ENCODE data around the gene TSPAN10.

TSPAN10 gene

DNA sequence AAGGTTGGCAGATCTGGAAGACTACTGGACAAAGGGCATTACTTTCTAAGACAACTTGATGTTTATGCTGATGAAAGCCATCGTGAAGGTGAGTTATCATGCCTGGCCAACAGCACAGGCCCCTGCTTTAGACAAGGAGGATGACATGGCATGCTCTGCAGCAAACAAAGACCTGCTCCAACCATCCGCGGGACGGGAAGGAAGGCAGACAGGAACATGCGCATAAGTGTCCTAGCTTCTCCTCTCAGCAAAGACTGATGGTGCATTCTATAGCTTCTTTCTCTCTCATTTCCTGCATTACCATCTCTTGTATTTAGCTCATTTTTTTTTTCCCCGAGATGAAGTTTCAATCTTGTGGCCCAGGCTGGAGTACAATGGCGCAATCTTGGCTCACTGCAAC lies 5.5 kb upstream of the TSPAN10 start:
- DNase-seq (ENCODE audit: low read depth, low spot score): no peak

DNA sequence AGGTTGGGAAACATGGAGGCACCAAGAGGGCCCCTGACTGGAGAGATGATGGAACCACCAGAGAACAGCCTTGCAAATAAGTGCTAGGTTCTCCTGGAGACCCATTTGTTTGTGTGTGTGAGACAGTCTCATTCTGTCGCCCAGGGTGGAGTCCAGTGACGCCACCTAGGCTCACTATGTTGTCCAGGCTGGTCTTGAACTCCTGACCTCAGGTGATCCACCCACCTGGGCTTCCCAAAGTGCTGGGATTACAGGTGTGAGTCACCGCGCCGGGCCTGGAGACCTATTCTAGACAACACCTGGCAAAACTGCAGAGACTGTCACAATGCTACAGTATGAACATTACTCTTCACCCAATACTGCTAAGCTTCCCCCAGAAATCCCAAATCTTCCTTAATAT lies 1.6 kb upstream of the TSPAN10 start:
- no peak for DNase-seq (ENCODE audit: low read depth, low spot score)

DNA sequence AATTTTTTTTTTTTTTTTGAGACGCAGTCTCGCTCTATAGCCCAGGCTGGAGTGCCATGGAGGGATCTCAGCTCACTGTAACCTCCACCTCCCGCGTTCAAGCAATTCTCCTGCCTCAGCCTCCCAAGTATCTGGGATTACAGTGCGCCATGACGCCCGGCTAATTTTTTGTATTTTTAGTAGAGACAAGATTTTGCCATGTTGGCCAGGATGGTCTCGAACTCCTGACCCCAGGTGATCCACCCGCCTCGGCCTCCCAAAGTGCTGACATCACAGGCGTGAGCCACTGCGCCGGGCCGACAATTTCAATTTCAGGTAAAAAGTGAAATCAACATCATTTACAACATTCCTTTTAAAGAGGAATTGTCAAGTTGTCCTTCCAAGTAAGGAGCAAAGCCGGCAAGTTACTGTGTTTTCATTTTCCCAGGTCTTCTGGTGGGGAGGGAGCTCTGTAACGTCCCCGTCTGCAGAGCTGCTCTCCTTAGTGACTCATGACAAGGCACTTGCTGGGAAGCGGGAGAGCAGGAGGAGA lies 957 bp upstream of the TSPAN10 start:
- DNase-seq (ENCODE audit: low read depth, low spot score): no peak

DNA sequence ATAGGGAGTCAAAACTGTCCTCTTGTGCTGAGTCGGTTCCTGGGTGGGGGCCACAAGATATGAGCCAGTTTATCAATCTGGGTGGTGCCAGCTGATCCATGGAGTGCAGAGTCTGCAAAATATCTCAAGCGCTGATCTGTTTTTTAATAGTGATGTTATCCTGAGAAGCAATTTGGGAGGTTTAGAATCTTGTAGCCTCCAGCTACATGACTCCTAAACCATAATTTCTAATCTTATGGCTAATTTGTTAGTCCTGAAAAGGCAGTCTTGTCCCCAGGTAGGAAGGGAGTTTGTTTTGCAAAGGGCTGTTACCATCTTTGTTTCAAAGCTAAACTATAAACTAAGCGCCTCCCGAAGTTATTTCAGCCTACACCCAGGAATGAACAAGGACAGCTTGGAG lies 1.7 kb downstream of the TSPAN10 start:
- no peak for DNase-seq (ENCODE audit: low read depth, low spot score)

DNA sequence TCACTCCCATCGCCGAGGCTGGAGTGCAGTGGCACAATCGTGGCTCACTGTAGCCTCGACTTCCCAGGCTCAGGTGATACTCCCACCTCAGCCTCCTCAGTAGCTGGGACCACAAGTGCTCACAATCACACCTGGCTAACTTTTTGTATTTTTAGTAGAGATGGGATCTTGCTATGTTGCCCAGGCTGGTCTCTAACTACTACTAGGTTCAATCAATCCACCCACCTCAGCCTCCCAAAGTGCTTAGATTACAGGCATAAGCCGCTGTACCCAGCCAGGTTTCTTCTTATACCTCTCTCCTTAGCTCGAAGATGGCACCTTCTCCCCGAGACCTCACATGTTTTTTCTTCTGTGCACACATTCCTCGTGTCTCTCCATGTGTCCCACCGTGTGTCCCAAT lies 3.0 kb downstream of the TSPAN10 start:
- no peak for DNase-seq (ENCODE audit: low read depth, low spot score)

DNA sequence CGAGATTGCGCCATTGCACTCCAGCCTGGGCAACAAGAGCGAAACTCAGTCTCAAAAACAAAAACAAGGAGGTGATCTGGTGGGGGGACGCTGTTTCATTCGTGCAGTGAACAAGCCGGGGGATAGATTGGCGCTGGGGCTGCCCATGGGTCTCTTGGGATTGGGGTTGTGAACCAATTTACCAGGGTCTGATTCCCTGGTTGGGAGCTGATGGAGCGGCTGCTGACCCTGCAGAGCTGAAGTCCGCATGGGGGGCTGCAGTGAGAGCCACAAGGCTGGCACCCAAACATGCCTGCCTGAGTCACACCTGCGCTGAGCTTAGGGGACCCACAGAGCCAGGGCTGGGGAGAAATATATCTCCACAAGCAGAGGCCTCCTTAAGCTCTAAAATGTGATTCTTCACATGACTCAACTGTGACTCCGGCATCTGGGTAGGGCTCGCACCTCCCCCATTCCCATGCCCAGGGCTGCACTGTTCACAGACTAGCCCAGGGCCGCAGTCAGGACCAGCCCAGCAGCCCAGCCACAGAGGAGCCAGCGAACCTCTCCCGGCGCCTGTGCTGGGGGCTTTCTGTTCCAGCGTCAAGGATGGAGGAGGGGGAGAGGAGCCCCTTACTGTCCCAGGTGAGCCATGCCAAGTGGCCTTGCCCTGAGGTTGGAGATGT lies 5.0 kb downstream of the TSPAN10 start:
- DNase-seq (ENCODE audit: low read depth, low spot score): no peak

DNA sequence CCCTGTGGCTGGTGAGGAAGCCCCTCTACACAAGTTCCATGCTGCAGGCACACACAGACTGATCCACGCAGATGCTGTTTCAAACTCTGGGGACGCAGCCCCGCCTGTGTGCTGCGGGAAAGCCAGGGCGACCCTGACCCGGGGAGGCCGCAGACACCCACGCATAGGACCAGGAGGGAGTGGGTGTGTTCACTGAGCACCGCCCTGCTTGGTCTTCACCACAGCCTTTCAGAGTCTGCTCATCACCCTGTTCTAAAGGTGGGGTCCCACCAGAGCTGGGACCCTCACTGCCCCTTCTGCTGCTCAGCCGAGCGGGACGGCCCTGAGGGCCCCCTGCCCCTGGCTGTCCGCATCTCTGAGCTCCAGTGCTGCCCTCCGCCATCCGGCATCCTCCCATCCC lies 7.5 kb downstream of the TSPAN10 start:
- DNase-seq (ENCODE audit: low read depth, low spot score): no peak

DNA sequence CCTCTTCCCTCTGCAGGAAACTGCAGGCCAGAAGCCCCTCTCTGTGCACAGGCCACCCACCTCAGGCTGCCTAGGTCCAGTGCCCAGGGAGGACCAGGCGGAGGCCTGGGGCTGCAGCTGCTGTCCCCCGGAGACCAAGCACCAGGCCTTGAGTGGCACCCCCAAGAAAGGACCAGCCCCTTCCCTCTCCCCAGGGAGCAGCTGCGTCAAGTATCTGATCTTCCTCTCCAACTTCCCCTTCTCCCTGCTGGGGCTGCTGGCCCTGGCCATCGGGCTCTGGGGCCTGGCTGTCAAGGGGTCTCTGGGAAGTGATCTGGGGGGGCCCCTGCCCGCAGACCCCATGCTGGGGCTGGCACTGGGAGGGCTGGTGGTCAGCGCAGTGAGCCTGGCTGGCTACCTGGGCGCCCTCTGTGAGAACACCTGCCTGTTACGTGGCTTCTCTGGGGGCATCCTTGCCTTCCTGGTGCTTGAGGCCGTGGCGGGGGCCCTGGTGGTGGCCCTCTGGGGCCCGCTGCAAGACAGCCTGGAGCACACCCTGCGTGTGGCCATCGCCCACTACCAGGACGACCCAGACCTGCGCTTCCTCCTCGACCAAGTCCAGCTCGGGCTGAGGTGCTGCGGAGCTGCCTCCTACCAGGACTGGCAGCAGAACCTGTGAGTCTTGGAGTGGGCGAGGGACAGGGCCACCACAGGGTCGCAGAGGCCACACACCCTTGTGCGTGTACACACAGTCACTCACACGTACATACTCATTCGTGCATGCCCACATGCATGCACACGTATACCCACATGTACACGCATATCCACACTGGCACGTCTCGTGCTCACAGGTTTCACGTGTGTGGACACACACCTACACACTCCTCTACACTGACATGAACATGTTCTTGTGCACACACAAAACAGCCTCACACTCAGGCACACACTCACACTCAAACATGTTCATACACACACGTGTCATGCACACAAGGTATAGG lies 8.3 kb downstream of the TSPAN10 start:
- DNase-seq (ENCODE audit: low read depth, low spot score): no peak

DNA sequence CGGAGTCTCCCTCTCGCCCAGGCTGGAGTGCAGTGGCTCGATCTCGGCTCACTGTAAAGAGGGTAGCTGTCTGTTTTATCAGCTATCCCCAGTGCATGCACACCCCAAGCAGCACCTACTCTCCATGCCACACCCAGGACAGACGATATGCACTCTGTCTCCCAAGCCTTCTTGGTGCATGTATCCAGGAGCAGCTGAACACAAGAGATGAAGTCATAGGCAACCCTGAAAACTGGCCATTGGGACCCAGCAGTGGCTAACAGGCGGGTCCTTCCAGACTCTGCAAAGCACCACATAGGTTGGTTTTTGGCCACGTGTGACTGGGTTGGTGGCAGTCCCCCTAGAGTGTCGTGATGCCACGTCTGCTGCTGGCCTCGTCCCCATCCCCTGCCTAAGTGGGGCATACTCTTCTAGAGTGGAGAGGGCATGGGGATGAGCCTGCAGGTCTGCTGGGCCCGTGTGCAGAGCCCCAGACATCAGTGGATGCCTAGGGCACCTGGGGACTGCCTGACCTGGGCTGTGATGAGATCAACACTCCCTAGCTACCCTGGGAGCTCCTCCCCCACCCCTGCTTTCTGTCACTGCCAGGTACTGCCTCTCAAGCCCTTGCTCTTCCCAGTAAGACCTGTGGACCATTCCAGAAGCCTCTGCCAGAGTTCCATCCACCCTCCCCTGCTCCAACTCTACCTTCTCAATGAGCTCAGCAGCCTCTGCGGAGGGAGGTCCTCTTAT lies 10.0 kb downstream of the TSPAN10 start:
- no peak for DNase-seq (ENCODE audit: low read depth, low spot score)

DNA sequence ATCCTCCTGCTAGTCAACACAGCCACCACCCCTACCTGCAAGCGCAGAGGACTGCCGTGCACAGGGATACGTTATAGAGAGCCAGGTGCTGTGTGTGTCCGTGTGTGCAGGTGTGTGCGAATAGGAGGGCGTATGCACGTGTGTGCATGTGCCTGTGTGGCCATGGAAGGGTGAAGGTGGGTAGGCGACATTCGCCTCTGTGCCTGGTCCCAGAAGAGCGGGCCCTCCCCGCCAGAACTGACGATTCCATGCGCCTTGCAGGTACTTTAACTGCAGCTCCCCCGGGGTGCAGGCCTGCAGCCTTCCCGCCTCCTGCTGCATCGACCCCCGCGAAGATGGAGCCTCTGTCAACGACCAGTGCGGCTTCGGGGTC lies 10.6 kb downstream of the TSPAN10 start:
- no peak for DNase-seq (ENCODE audit: low read depth, low spot score)

DNA sequence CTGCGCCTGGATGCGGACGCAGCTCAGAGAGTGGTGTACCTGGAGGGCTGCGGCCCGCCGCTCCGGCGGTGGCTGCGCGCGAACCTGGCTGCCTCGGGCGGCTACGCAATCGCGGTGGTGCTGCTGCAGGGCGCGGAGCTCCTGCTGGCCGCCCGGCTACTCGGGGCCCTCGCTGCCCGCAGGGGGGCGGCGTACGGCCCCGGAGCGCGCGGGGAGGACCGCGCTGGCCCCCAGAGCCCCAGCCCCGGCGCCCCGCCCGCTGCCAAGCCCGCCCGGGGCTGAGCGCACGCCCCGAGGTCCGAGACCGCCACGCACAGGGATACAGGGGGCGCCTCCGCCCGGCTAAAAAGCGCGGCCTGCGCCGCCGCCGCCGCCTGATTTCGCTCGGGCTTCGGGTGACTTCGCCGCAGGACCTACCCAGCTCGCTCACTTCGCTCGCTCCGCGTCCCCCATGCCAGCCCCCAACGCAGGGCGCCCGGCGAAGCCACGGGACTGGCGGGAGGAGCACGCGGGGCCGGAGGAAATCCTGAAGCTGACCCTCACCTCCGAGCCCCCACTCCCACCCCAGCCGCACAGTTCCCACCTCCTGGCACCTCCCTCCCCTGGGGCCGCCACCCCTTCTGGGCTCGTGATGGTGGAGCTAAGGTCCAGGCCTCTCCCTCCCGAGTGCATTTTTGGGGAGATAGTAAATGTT lies 11.2 kb downstream of the TSPAN10 start:
- no peak for DNase-seq (ENCODE audit: low read depth, low spot score)

DNA sequence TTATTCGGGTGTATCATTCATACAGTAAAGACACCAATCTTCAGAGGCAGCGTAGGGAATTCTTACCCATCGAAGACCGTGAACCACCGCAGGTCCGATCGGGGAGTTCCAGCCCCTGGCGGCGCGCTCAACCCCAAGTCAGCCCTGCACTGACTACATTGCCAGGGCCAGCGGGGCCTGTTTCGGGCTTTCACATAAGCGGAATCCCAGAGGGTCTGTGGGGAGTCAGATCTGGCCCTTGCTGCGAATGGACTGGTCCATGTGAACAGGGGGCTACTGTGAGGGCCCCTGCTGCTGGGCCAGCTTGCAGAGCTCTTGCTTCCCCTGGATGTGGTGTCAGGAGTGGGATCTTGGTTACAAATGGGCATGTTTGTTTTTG lies 11.7 kb downstream of the TSPAN10 start:
- no peak for DNase-seq (ENCODE audit: low read depth, low spot score)

DNA sequence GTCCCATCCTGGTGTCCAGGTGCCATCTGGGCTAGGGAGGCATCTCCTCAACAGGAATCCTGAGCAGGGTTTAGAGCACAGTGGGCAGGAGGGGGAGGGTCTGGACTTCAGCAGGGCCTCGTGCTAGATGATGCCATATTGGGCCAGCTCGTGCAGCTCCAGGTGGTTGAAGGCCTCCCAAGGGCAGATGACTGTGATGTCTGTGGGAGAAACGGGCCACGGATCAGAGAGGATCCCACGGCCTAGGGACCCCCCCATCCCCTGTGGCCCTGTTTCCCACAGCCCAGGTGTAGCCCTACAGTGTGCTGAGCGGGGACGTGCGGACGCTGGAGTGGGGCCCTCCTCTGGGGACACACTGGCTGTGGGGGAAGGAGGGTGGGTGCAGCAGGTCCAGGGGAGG lies 14.0 kb downstream of the TSPAN10 start:
- DNase-seq (ENCODE audit: low read depth, low spot score): no peak

DNA sequence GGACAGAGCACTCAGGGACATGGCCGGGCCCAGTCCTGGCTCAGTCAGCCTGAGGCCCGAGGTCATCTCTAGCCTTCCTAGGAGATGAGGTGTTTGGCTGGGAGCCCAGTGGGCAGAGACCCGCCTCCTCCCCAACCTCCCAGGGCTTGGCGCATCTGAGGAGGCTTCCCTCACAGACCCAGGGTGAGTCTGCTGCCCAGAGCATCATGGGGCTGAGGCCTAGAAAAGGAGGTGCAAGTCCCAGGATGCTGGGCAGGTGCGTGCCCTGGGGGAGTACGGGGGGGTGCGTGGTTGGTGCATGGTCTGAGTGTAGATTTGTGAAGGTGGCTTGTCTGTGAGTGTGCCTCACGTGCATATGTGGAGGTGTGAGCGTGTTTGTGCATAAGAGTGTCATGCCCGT lies 14.7 kb downstream of the TSPAN10 start:
- no peak for DNase-seq (ENCODE audit: low read depth, low spot score)

DNA sequence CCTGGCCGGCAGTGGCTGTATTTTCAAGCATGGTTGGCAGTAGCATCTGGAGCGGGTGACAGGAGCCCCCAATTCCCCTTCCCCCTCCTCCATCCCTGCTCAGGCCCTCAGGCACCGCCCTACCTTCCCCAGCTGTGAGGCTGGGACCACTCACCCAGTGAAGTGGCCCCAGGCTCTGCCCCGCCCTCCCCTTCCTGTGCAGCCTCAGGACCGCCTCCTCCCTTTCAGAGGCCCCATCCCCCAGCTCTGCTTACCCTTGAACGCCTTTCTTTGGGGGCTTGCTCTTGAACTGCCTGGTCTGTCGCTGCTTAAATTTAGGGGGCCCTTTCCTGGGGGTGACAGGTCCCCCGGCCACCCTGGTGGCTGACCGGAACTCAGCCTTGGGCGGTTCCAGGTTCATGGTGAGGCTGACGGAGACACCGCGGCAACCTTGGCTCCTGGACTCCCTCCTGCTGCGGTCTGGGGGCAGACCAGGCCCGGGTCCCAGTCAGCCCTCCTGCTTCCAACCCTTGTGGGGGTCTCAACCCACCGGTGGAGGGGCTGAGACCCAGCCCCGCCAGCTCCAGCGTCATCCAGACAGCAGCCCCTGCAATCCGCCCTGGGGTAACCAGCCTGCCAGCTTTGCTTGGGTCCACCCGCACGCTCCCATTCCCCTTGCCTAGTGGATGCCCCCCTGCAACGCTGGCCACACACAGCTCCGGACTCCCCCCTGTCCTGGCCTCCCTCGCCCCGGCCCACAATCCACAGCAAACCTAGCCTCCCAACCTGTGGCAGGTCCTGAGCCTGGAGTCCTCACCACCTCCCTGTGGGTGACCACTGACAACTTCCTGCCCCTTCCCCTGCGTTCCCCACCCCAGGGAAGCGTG lies 16.1 kb downstream of the TSPAN10 start:
- no peak for DNase-seq (ENCODE audit: low read depth, low spot score)

DNA sequence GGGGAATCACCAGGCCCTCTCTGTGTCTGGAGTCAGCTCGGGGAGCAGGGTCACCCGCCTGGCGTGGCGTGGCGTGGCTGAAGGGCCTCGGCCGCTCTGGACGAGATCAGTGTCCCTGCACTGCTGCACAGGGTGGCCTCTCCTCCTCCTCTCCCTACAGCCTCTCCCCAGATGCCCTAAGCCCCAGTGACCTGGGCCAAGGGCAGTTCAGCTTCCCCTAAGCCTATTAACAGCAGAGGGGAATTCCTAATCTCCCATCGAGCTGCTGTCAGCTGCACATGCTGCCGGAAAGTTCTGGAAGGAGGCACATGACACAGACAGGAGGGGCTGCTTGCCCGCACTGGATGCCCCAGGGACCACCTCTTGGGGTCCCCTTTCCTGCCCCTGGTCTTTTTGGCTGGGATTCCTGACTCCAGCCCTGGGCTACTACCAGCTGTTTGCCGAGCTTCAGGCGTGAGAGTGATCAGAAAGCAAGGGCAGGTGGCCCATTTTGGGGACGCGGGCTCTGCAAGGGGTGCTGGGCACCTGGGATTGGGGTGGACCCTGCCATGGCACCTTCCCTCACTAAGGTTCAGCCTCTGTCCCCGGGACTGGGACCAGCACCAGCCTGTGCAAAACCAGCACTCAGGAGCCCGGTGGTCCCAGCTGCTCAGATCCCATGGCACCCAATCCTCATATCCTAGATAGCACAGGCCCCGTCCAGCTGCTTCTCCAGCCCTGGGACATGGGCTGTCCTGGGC lies 18.6 kb downstream of the TSPAN10 start:
- DNase-seq (ENCODE audit: low read depth, low spot score): no peak

DNA sequence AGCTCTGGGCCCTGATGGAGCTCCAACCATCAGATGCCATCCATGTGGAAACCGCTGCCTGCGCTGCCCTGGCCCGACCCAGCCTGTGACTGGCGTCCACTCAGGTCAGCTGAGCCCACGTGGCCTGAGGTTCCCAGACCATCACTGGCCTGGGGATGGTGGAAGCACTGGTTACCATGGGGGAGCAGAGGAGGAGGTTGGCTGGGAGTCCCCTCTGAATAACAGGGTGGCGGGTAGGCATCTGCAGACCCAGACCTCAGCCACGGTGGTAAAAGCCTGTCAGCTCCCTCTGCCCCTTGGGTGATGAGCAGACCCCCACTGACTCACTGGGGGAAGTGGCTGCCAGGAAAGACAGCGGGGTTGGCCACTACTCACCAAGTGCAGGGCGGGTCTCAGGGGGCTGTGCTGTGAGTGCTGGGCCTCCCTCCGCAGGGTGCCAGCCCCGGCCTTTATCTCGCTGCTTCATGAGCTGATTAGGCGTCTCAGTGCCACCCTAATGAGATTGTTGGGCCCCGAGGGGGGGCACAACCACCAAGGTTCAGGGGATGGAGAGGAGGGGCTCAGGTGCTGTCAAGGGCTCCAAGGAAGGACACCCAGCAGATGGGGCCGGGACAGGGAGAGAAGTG lies 19.2 kb downstream of the TSPAN10 start, which contains the start of gene PDE6G:
Gene PDE6G (minus strand): TSS at position 425 of the 626 bp plus-strand sequence. CDS start 3,237 bp downstream, outside the sequence.
- DNase-seq (ENCODE audit: low read depth, low spot score): no peak

DNA sequence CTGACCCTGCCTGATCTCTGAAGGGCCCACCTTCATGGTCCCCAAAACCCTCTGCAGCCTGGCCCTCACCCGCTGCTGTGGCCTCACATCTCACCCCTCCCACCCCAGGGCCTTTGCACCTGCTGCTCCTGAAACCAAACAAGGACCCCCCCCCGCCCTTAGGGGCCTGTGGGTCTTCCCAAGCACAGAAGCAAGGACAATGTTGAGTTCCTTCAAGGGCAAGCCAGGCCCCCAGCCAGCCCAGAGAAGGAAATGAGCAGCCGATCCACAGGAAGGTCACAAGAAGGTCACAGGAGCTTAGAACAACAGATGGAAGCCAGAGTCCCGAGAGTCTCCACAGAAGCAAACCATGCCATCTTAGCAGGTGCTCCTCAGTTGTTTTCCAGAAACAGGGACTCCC lies 19.8 kb downstream of the TSPAN10 start:
- no peak for DNase-seq (ENCODE audit: low read depth, low spot score)

DNA sequence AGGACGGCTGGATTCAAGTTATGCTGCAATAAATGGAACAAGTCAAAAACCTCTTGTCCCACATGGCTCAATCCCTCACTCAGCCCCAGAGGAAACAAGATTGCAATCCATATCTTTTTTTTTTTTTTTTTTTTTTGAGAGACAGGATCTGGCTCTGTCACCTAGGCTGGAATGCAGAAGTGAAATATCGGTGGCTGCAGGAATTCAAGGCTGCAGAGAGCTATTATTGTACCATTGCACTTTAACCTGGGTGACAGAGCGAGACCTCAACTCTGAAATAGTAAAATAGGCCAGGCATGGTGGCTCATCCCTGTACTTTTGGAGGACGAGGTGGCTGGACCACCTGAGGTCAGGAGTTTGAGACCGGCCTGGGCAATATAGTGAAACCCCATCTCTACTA lies 22.0 kb downstream of the TSPAN10 start:
- no peak for DNase-seq (ENCODE audit: low read depth, low spot score)
